ENCODE measurements around the gene EFCAB11. TPM values are rescaled to one million over a fixed set of nuclear protein-coding genes. Genes with fewer than 3 reads are reported as not detected.

The EFCAB11 gene
- total RNA-seq, 6 experiments from 2014 or later, result 1.7 to 4.7 (median 3.2) TPM

DNA sequence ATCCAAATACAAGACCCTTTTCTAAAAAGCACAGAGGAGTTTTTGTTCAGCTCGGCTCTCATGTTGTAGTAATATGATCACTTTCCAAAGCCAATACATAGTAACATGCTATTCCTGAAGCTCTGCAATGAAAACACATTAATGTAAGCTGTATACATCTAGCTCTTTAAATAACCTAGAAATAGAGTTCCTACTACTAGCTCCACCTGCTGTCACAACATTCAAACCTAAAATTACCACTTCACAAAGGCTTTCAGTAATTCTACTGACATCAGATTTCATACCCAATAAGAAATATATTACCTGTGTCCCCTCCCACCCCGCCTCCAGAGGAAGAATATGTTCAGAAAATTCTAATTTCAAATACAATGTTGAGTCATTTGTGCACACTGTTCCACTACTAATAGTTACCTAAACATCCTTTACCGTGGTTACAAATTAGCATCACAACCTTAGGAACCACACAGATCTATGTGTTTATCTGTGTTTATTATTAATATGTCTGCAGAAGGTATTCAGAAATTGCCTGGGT is 17.8 kb downstream of the EFCAB11 start:
- Histone ChIP-seq H3K27ac (no peak overlapping the region), H3K4me3 (no peak overlapping the region), H3K36me3 (no peaks in the 10 kb centered on the region), H3K9me3 (no peaks in the 10 kb centered on the region), H3K4me1 (no peaks in the 10 kb centered on the region), H3K27me3 (no peaks in the 10 kb centered on the region)
- DNase-seq (no peak), ATAC-seq (no peak)
- TF ChIP-seq, protein P1, sequence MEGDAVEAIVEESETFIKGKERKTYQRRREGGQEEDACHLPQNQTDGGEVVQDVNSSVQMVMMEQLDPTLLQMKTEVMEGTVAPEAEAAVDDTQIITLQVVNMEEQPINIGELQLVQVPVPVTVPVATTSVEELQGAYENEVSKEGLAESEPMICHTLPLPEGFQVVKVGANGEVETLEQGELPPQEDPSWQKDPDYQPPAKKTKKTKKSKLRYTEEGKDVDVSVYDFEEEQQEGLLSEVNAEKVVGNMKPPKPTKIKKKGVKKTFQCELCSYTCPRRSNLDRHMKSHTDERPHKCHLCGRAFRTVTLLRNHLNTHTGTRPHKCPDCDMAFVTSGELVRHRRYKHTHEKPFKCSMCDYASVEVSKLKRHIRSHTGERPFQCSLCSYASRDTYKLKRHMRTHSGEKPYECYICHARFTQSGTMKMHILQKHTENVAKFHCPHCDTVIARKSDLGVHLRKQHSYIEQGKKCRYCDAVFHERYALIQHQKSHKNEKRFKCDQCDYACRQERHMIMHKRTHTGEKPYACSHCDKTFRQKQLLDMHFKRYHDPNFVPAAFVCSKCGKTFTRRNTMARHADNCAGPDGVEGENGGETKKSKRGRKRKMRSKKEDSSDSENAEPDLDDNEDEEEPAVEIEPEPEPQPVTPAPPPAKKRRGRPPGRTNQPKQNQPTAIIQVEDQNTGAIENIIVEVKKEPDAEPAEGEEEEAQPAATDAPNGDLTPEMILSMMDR (IDR thresholded peaks at IDR 0.05), result peak in 1 of 4 donors; percentile 6
- TF ChIP-seq POLR2A (IDR thresholded peaks at IDR 0.05), result no peak
- 55% methylated on average over 3 of the region's 3 CpGs for WGBS (ENCODE audit: insufficient coverage, low coverage, low lambda C conversion rate, missing lambda C conversion rate)
- intact Hi-C loops (cut with DNase I), result no loop called here

DNA sequence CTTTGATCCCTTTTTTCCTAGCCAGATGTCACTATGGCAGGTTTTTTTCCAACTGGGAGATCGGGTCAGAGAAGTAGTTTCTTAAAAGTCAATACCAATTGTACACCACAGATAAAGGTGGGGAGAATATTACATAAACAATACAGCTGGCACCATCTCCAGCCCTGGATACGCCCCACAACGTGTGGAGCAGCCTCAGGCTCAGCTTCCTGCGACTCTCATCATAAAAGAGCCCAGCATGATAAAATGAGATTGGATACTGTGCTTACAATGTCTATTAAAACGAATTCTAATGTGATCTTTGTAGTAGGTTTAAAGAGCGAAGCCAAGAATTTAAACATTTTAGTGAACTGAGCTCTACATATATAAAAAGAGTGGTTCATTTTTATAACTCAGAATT is 21.5 kb downstream of the EFCAB11 start:
- 65% methylated on average over 6 of the region's 6 CpGs for WGBS (ENCODE audit: insufficient coverage, low coverage, low lambda C conversion rate, missing lambda C conversion rate)
- H3K27me3 ChIP-seq, result no peaks in the 10 kb centered on the region
- intact Hi-C loops (cut with DNase I), result no loop called here
- no peak overlapping the region for H3K4me3 ChIP-seq
- H3K4me1 ChIP-seq, result no peaks in the 10 kb centered on the region
- H3K27ac ChIP-seq, result no peak overlapping the region
- H3K36me3 ChIP-seq, result no peaks in the 10 kb centered on the region
- DNase-seq (no peak), ATAC-seq (no peak)
- H3K9me3 ChIP-seq, result no peaks in the 10 kb centered on the region
- no peak for TF ChIP-seq POLR2A (IDR thresholded peaks at IDR 0.05)
- TF ChIP-seq, protein P1 (IDR thresholded peaks at IDR 0.05), result no peak

DNA sequence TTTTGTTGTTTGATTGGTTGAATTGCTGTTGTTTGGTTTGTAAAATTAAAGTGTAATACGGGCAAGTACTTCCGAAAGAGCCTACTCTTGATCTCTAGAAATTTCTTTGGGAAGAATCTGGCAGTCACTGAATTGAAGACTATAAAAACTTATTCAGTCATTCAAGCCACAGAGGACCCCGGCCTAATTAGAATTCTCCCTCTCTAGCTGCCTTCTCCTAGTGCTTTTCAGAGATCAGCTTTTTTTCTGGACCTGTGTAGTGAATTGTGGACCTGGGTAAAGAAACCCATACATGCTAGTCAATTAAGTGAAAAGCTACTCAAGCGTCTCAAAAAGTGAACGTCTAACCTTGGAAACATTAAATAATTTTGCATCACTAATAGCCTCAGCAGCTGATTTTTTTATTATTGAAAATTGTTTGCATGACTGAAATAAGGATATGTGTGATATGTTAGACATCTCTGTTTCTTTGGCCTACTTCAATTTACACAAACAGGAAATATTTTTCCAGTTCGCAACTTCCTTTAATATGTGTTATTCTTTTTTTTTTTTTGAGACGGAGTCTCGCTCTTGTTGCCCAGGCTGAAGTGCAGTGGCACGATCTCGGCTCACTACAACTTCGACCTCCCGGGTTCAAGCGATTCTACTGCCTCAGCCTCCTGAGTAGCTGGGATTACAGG is 27.2 kb downstream of the EFCAB11 start:
- DNase-seq (no peak), ATAC-seq (no peak)
- TF ChIP-seq POLR2A (IDR thresholded peaks at IDR 0.05), result no peak
- TF ChIP-seq, protein P1 (IDR thresholded peaks at IDR 0.05), result no peak
- WGBS (ENCODE audit: insufficient coverage, low coverage, low lambda C conversion rate, missing lambda C conversion rate), result 89% methylated on average over 12 of the region's 13 CpGs
- Histone ChIP-seq H3K4me1 (peaks cover 0 to 5% (median 2%) of the 10 kb centered on the region in 4 donors), H3K27me3 (no peaks in the 10 kb centered on the region), H3K27ac (no peak overlapping the region), H3K36me3 (no peaks in the 10 kb centered on the region), H3K4me3 (no peak overlapping the region), H3K9me3 (no peaks in the 10 kb centered on the region)
- intact Hi-C loops (cut with DNase I), result no loop called here

DNA sequence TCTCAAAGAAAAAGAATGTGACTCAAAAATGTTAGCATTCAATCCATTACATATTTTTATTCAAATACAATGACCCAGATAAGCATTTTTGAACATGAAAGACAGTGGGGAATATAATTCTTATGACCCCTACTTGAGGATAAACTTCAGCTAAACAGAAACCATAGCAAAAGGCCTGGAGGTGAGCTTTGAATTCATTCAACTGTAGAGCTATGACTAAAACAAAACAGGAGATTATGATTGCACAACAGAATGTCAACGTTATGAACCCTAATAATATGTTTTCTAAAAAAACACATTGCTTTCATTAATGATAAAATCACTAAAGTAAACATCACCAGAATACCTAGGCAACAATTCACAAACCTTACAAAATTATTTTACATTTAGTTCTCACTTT is 27.8 kb downstream of the EFCAB11 start:
- no peak for TF ChIP-seq POLR2A (IDR thresholded peaks at IDR 0.05)
- TF ChIP-seq, protein P1 (IDR thresholded peaks at IDR 0.05), result no peak
- intact Hi-C loops (cut with DNase I), result no loop called here
- H3K36me3 ChIP-seq, result no peaks in the 10 kb centered on the region
- DNase-seq (no peak), ATAC-seq (no peak)
- H3K27me3 ChIP-seq, result no peaks in the 10 kb centered on the region
- WGBS (ENCODE audit: insufficient coverage, low coverage, low lambda C conversion rate, missing lambda C conversion rate), result 11% methylated on average over 1 of the region's 1 CpG
- H3K27ac ChIP-seq, result no peak overlapping the region
- H3K4me1 ChIP-seq, result peaks cover 0 to 5% (median 2%) of the 10 kb centered on the region in 4 donors
- H3K4me3 ChIP-seq, result no peak overlapping the region
- H3K9me3 ChIP-seq, result no peaks in the 10 kb centered on the region
